ENCODE measurements around the gene MYCBP2.
A peak's percentile ranks its signal among the peaks of the same experiment; 100 is the strongest.

The MYCBP2 gene

GRCh38 chr13:77056382-77056781 is 270.5 kb downstream of the MYCBP2 start:
- H3K4me3 ChIP-seq (ENCODE audit: low read length): no peak overlapping the region
- DNase-seq (ENCODE audit: low read depth, low spot score): no peak

- DNase-seq (ENCODE audit: low read depth, low spot score): no peak
- H3K4me3 ChIP-seq (ENCODE audit: low read length): no peak overlapping the region
These were observed 271.7 kb downstream of the MYCBP2 start for GRCh38 chr13:77055158-77055557.

GRCh38 chr13:77053192-77053591 is 273.7 kb downstream of the MYCBP2 start:
- no peak for DNase-seq (ENCODE audit: low read depth, low spot score)
- no peak overlapping the region for H3K4me3 ChIP-seq (ENCODE audit: low read length)

GRCh38 chr13:77048681-77049080 is 278.2 kb downstream of the MYCBP2 start:
- no peak overlapping the region for H3K4me3 ChIP-seq (ENCODE audit: low read length)
- no peak for DNase-seq (ENCODE audit: low read depth, low spot score)

GRCh38 chr13:77047649-77048343 is 279.1 kb downstream of the MYCBP2 start:
- DNase-seq (ENCODE audit: low read depth, low spot score): no peak
- no peak overlapping the region for H3K4me3 ChIP-seq (ENCODE audit: low read length)

GRCh38 chr13:77042566-77043177 is 284.2 kb downstream of the MYCBP2 start:
- H3K4me3 ChIP-seq (ENCODE audit: low read length): no peak overlapping the region
- no peak for DNase-seq (ENCODE audit: low read depth, low spot score)

- DNase-seq (ENCODE audit: low read depth, low spot score): no peak
- H3K4me3 ChIP-seq (ENCODE audit: low read length): no peak overlapping the region
These were observed 286.1 kb downstream of the MYCBP2 start for GRCh38 chr13:77040835-77041234.

GRCh38 chr13:77040076-77040475 is 286.8 kb downstream of the MYCBP2 start:
- DNase-seq (ENCODE audit: low read depth, low spot score): no peak
- no peak overlapping the region for H3K4me3 ChIP-seq (ENCODE audit: low read length)

- no peak overlapping the region for H3K4me3 ChIP-seq (ENCODE audit: low read length)
- no peak for DNase-seq (ENCODE audit: low read depth, low spot score)
These were observed 287.9 kb downstream of the MYCBP2 start for GRCh38 chr13:77038907-77039480.

- DNase-seq (ENCODE audit: low read depth, low spot score): no peak
- H3K4me3 ChIP-seq (ENCODE audit: low read length): no peak overlapping the region
These were observed 290.6 kb downstream of the MYCBP2 start for GRCh38 chr13:77036279-77036678.

GRCh38 chr13:77034881-77035280 is 292.0 kb downstream of the MYCBP2 start:
- DNase-seq (ENCODE audit: low read depth, low spot score): no peak
- H3K4me3 ChIP-seq (ENCODE audit: low read length): no peak overlapping the region

GRCh38 chr13:77033717-77034302 is 293.1 kb downstream of the MYCBP2 start:
- no peak overlapping the region for H3K4me3 ChIP-seq (ENCODE audit: low read length)
- no peak for DNase-seq (ENCODE audit: low read depth, low spot score)

- H3K4me3 ChIP-seq (ENCODE audit: low read length): no peak overlapping the region
- no peak for DNase-seq (ENCODE audit: low read depth, low spot score)
These were observed 295.1 kb downstream of the MYCBP2 start for GRCh38 chr13:77031656-77032243.

GRCh38 chr13:77029436-77029835 is 297.5 kb downstream of the MYCBP2 start:
- no peak overlapping the region for H3K4me3 ChIP-seq (ENCODE audit: low read length)
- no peak for DNase-seq (ENCODE audit: low read depth, low spot score)

- DNase-seq (ENCODE audit: low read depth, low spot score): no peak
- no peak overlapping the region for H3K4me3 ChIP-seq (ENCODE audit: low read length)
These were observed 298.7 kb downstream of the MYCBP2 start for GRCh38 chr13:77028202-77028601.

- peak; percentile 77 for DNase-seq (ENCODE audit: low read depth, low spot score)
- peak within 1 kb of the TSS; percentile 74 for H3K4me3 ChIP-seq (ENCODE audit: low read length)
These were observed 299.9 kb downstream of the MYCBP2 start, which contains the start of gene FBXL3 for GRCh38 chr13:77026861-77027621. FBXL3 (minus strand) TSS chr13:77027159; CDS start chr13:77021860, 5,299 bp downstream.

GRCh38 chr13:77026255-77026860 is 300.5 kb downstream of the MYCBP2 start:
- DNase-seq (ENCODE audit: low read depth, low spot score): peak; percentile 62
- peak overlapping the region; percentile 74 for H3K4me3 ChIP-seq (ENCODE audit: low read length)

GRCh38 chr13:77022341-77022740 is 304.6 kb downstream of the MYCBP2 start:
- H3K4me3 ChIP-seq (ENCODE audit: low read length): no peak overlapping the region
- DNase-seq (ENCODE audit: low read depth, low spot score): no peak

- H3K4me3 ChIP-seq (ENCODE audit: low read length): no peak overlapping the region
- no peak for DNase-seq (ENCODE audit: low read depth, low spot score)
These were observed 307.1 kb downstream of the MYCBP2 start for GRCh38 chr13:77019756-77020155.

Measured in Jurkat, Clone E6-1 (cell line).